GM12878 (cell line): ENCODE data around the gene TRAPPC2. TPM values are rescaled to one million over a fixed set of nuclear protein-coding genes. Genes with fewer than 3 reads are reported as not detected.
A peak's percentile ranks its signal among the peaks of the same experiment; 100 is the strongest.

ENCODE experiments used
- EP300 ChIP-seq, 2 experiments: fragments of 150-350 bp in 1 of 2; IDR thresholded peaks; 2 replicates each; pipeline ENCODE4 v1.6.1; 2011 to 2012; ENCODE audit warnings: low read depth in 2 of 2, low read length in 2 of 2, borderline replicate concordance in 1 of 2, improper control_type of control experiment in 1 of 2, inconsistent platforms in 1 of 2; ENCODE audit not compliant: control insufficient read depth in 1 of 2
- ESRRA ChIP-seq: IDR thresholded peaks from 2 replicates; pipeline ENCODE4 v1.6.1; 2012; ENCODE audit warnings: mild to moderate bottlenecking, low read length, improper control_type of control experiment
- FOXM1 ChIP-seq: IDR thresholded peaks from 2 replicates; pipeline ENCODE4 v1.6.1; 2012; ENCODE audit warnings: low read depth, mild to moderate bottlenecking, inconsistent platforms, low read length, moderate library complexity
- JUNB ChIP-seq: IDR thresholded peaks from 2 replicates; pipeline ENCODE4 v1.6.1; 2016; ENCODE audit warnings: antibody characterized with exemption, mild to moderate bottlenecking
- MEF2B ChIP-seq: fragments of 450-650 bp; IDR thresholded peaks from 2 replicates; pipeline ENCODE4 v1.6.1; 2018; ENCODE audit warnings: mild to moderate bottlenecking, moderate library complexity; ENCODE audit not compliant: partially characterized antibody, poor library complexity, severe bottlenecking
- MTA2 ChIP-seq: fragments of 450-650 bp; IDR thresholded peaks from 2 replicates; pipeline ENCODE4 v1.6.1; 2016; ENCODE audit warnings: low read depth, mild to moderate bottlenecking, moderate library complexity
- MXI1 ChIP-seq: fragments of 150-350 bp; IDR thresholded peaks from 2 replicates; pipeline ENCODE4 v1.6.1; 2011; ENCODE audit warnings: low read depth, mild to moderate bottlenecking, inconsistent platforms, low read length, improper control_type of control experiment
- NFIC ChIP-seq: IDR thresholded peaks from 2 replicates; pipeline ENCODE4 v1.6.1; 2012; ENCODE audit warnings: low read depth, mild to moderate bottlenecking, inconsistent platforms, low read length, moderate library complexity
- NFXL1 ChIP-seq: fragments of 450-650 bp; IDR thresholded peaks from 2 replicates; pipeline ENCODE4 v1.6.1; 2017; ENCODE audit warnings: antibody characterized with exemption, mild to moderate bottlenecking, borderline replicate concordance
- RELA ChIP-seq: fragments of 450-650 bp; IDR thresholded peaks from 2 replicates; pipeline ENCODE4 v1.8.0; 2014; ENCODE audit warnings: borderline replicate concordance; ENCODE audit not compliant: partially characterized antibody
- RUNX3 ChIP-seq: IDR thresholded peaks from 2 replicates; pipeline ENCODE4 v1.6.1; 2012; ENCODE audit warnings: low read length, inconsistent platforms
- SIX5 ChIP-seq: IDR thresholded peaks from 2 replicates; pipeline ENCODE4 v1.6.1; 2011; ENCODE audit warnings: mild to moderate bottlenecking, low read depth, low read length, moderate library complexity; ENCODE audit not compliant: severe bottlenecking
- TAF1 ChIP-seq: IDR thresholded peaks from 2 replicates; pipeline ENCODE4 v1.6.1; 2011; ENCODE audit warnings: mild to moderate bottlenecking, low read depth, low read length, borderline replicate concordance
- TCF7 ChIP-seq: IDR thresholded peaks from 2 replicates; pipeline ENCODE4 v1.6.1; 2014; ENCODE audit warnings: antibody characterized with exemption, borderline replicate concordance
- YBX1 ChIP-seq: fragments of 450-650 bp; IDR thresholded peaks from 2 replicates; pipeline ENCODE4 v1.6.1; 2016; ENCODE audit warnings: antibody characterized with exemption
- YY1 ChIP-seq: IDR thresholded peaks from 2 replicates; pipeline ENCODE4 v1.6.1; 2011; ENCODE audit warnings: low read depth, mild to moderate bottlenecking, low read length
- polyA plus RNA-seq, 11 experiments: library from polyadenylated mRNA; depleted of rRNA in 4 of 11; unstranded in 6 of 11; stranded (reverse) in 5 of 11; fragments of >200 nt; fragmentation: Nextera tagmentation in 4 of 11; fragmentation: Illumina TruSeq in 1 of 11; extraction: Ambion mirVana in 4 of 11; extraction: Trizol in 1 of 11; gene quantifications; 1 replicate in 1 of 11; 2 replicates in 10 of 11; pipeline versions ENCODE4 v1.2.1 to v1.2.3, GENCODE V29; 2011 to 2016; ENCODE audit warnings: inconsistent platforms in 2 of 11, missing spikeins in 2 of 11, low read depth in 1 of 11
- total RNA-seq, 4 experiments: library from RNA; depleted of rRNA in 3 of 4; stranded (reverse); fragments of >200 nt in 3 of 4; fragmentation: Illumina TruSeq in 1 of 4; extraction: Trizol in 1 of 4; gene quantifications; 2 replicates each; pipeline versions ENCODE4 v1.2.1 to v1.2.3, GENCODE V29; 2013 to 2021
- TF ChIP-seq, protein P1 (sequence below): fragments of 450-650 bp; IDR thresholded peaks from 2 replicates; pipeline ENCODE4 v1.6.1; 2014; ENCODE audit warnings: mild to moderate bottlenecking
- TF ChIP-seq, protein P2 (sequence below): fragments of 150-350 bp; IDR thresholded peaks from 2 replicates; pipeline ENCODE4 v1.6.1; 2014; ENCODE audit warnings: mild to moderate bottlenecking, low read depth, low read length
- TF ChIP-seq, protein P3 (sequence below): IDR thresholded peaks from 2 replicates; pipeline ENCODE4 v1.6.1; 2012; ENCODE audit warnings: low read depth, low read length, improper control_type of control experiment
- TF ChIP-seq, protein P4 (sequence below): fragments of 450-650 bp; IDR thresholded peaks from 2 replicates; pipeline ENCODE4 v1.6.1; 2016; ENCODE audit warnings: mild to moderate bottlenecking, moderate library complexity, borderline replicate concordance

The TRAPPC2 gene
- total and polyA plus RNA-seq, 10 of the 15 experiments (the other 5 are each of a cell fraction or from before 2014, with no cell fraction given): 12.4 to 28.4 (median 21.3) TPM

DNA sequence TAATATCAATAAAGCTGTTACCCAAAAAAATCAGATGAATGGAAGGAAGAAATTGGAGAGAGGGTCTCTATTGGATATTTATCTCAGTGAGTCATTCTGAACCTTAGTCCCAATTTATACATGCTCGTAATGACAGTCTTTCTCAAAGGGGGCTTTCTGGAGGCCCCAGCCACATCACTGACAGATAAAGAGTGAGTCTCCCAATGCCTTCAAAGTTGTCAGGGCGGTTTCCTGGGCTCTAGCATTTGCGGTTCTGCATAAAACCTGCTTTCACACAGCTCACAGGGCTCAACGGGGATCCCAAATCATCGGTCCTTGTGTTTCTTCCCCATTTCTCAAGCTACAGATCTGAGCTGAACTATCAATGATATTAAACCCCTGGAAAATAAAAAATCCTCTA, 64.2 kb downstream of the TRAPPC2 start (continued):
- TF ChIP-seq, protein P1, sequence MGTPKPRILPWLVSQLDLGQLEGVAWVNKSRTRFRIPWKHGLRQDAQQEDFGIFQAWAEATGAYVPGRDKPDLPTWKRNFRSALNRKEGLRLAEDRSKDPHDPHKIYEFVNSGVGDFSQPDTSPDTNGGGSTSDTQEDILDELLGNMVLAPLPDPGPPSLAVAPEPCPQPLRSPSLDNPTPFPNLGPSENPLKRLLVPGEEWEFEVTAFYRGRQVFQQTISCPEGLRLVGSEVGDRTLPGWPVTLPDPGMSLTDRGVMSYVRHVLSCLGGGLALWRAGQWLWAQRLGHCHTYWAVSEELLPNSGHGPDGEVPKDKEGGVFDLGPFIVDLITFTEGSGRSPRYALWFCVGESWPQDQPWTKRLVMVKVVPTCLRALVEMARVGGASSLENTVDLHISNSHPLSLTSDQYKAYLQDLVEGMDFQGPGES: no peak
- TF ChIP-seq NFIC (no peak; the same call in none of the 2 replicates), RELA (no peak), TCF7 (peak; percentile 26; the same call in 1 of the 2 replicates), TAF1 (no peak), NFXL1 (no peak), SIX5 (no peak), EP300 (IDR thresholded peaks at IDR 0.05; ENCODE audit: borderline replicate concordance in 1 of 2, control insufficient read depth in 1 of 2, low read depth in 2 of 2, low read length in 2 of 2) (0 out of 4 replicates have a peak, but pooled peaks of 1 of the 2 experiments have one; percentile 42), MTA2 (peak; percentile 37), YY1 (no peak), ESRRA (no peak), MXI1 (no peak), MEF2B (no peak), FOXM1 (peak; percentile 38; the same call in 1 of the 2 replicates), JUNB (peak; percentile 77), RUNX3 (peak; percentile 89), YBX1 (no peak)
- TF ChIP-seq, protein P2, sequence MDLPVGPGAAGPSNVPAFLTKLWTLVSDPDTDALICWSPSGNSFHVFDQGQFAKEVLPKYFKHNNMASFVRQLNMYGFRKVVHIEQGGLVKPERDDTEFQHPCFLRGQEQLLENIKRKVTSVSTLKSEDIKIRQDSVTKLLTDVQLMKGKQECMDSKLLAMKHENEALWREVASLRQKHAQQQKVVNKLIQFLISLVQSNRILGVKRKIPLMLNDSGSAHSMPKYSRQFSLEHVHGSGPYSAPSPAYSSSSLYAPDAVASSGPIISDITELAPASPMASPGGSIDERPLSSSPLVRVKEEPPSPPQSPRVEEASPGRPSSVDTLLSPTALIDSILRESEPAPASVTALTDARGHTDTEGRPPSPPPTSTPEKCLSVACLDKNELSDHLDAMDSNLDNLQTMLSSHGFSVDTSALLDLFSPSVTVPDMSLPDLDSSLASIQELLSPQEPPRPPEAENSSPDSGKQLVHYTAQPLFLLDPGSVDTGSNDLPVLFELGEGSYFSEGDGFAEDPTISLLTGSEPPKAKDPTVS: no peak
- TF ChIP-seq, protein P3, sequence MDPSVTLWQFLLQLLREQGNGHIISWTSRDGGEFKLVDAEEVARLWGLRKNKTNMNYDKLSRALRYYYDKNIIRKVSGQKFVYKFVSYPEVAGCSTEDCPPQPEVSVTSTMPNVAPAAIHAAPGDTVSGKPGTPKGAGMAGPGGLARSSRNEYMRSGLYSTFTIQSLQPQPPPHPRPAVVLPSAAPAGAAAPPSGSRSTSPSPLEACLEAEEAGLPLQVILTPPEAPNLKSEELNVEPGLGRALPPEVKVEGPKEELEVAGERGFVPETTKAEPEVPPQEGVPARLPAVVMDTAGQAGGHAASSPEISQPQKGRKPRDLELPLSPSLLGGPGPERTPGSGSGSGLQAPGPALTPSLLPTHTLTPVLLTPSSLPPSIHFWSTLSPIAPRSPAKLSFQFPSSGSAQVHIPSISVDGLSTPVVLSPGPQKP: no peak
- TF ChIP-seq, protein P4, sequence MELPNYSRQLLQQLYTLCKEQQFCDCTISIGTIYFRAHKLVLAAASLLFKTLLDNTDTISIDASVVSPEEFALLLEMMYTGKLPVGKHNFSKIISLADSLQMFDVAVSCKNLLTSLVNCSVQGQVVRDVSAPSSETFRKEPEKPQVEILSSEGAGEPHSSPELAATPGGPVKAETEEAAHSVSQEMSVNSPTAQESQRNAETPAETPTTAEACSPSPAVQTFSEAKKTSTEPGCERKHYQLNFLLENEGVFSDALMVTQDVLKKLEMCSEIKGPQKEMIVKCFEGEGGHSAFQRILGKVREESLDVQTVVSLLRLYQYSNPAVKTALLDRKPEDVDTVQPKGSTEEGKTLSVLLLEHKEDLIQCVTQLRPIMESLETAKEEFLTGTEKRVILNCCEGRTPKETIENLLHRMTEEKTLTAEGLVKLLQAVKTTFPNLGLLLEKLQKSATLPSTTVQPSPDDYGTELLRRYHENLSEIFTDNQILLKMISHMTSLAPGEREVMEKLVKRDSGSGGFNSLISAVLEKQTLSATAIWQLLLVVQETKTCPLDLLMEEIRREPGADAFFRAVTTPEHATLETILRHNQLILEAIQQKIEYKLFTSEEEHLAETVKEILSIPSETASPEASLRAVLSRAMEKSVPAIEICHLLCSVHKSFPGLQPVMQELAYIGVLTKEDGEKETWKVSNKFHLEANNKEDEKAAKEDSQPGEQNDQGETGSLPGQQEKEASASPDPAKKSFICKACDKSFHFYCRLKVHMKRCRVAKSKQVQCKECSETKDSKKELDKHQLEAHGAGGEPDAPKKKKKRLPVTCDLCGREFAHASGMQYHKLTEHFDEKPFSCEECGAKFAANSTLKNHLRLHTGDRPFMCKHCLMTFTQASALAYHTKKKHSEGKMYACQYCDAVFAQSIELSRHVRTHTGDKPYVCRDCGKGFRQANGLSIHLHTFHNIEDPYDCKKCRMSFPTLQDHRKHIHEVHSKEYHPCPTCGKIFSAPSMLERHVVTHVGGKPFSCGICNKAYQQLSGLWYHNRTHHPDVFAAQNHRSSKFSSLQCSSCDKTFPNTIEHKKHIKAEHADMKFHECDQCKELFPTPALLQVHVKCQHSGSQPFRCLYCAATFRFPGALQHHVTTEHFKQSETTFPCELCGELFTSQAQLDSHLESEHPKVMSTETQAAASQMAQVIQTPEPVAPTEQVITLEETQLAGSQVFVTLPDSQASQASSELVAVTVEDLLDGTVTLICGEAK: 0 out of 2 replicates have a peak, but pooled peaks have one; percentile 41
